HG03442 (cell line): ENCODE data around the gene PEX14.

Experiments
- ATAC-seq: cut with Tn5 transposase; IDR thresholded peaks from one replicate; pipeline ENCODE4 v1.9.1; 2021; ENCODE audit warnings: mild to moderate bottlenecking, moderate library complexity; ENCODE audit not compliant: unreplicated experiment

Gene PEX14

GRCh38 chr1:10659646-10660540 lies 185.1 kb downstream of the PEX14 start:
- no peak for ATAC-seq

DNA sequence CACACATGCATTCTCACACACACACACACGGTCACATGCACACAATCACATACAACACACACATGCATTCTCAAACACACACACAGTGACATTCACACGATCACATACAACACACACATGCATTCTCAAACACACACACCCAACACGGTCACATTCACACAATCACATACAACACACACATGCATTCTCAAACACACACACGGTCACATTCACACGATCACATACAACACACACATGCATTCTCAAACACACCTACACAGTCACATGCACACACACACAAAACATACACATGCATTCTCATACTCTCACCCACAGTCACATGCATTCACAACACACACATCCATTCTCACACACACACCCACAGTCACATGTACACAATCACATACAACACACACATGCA lies 186.7 kb downstream of the PEX14 start:
- ATAC-seq: no peak

DNA sequence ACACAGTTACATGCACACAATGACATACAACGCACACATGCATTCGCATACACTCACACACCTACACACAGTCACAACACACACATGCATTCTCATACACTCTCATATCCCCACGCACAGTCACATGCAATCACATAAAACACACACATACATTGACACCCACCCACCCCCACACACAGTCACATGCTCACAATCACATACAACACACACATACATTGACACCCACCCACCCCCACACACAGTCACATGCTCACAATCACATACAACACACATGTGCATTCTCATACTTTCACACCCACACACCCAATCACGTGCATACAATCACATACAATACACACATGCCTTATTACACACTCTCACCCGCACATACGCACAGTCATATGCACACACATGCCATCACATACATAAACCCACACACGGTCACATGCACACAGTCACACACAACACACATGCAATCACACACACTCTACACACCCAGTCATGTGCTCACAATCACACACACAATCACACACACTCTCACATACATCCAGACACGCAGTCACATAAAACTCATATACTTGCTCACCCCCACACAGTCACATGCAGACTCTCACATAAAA lies 187.4 kb downstream of the PEX14 start:
- no peak for ATAC-seq

DNA sequence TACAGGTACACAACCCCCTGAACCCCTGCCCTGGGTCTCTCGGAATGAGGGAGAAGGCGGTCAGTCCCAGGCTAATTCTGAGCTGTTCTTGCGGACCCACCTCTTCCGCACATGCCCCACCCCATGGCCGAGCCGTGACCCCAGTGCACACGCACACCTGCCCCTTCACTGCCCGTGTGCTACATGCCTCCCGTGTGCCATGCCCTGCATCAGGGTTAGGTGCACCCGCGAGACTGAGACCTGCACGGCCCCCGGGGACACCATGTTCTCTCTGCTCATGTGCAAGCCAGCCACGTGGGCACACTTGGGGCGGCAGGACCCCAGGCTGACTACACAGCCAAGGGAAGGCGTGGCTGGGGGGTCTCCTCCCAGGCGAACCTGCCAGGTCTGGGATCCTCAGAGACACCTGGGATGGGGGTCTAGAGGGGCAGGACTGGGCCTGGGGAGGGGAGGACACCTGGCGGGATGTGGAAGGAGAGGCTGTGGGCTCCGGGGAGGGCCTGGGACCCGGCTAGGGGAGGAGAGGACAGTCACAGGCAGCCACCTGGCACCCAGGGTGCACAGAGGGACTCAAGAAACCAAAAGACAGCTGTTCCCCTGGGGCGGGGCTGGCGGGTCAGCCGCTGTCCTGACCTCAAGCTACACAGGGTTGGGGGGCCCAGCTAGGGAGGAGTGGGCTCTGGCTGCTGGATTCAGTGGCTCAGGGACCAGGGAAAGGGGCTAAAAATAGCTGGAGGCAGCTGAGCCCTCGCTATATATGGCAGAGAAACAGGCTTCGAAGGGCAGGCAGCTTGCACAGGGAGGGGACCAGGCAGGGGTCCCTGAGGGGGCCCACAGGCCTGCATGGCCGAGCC lies 188.3 kb downstream of the PEX14 start:
- no peak for ATAC-seq

GRCh38 chr1:10663678-10664035 lies 188.9 kb downstream of the PEX14 start:
- no peak for ATAC-seq

DNA sequence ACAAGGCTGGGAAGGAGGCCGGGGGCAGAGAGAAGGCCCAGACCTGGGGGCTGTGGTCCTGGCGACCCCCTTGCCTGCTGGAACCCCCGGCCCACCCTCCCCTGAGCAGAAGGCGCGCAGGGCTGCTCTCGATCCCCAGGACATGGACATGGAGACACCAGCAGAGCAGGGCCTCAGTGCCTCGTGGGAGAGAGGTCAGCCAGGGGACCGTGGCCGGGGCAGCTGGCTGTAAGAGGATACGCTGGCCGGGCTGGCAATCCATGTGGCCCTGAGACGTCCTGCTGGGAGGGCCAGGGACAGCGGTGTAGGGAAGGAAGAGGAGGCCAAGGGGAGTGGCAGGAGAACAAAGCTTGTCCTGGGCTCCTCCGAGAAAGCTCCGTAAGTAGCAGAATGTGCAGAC lies 189.5 kb downstream of the PEX14 start:
- no peak for ATAC-seq

DNA sequence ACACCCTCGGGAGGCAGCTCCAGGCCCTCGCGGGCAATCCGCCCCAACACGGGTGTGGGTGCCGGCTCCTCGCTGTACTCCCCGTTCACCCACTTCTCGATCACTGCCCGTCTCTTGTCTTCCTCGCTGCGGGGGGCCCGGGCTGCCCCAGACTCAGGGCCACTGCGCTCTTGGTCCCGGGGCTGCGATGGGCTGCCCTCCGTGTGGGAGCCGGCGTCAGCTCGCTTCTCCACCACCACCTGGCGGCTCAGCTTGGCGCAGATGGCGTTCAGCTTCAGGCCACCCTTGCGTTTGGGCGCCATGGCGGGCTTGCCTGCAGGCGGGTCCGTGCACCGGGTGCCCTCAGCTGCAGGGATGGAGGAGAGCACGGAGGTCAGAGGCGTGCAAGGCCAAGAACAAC lies 190.5 kb downstream of the PEX14 start:
- ATAC-seq: no peak

DNA sequence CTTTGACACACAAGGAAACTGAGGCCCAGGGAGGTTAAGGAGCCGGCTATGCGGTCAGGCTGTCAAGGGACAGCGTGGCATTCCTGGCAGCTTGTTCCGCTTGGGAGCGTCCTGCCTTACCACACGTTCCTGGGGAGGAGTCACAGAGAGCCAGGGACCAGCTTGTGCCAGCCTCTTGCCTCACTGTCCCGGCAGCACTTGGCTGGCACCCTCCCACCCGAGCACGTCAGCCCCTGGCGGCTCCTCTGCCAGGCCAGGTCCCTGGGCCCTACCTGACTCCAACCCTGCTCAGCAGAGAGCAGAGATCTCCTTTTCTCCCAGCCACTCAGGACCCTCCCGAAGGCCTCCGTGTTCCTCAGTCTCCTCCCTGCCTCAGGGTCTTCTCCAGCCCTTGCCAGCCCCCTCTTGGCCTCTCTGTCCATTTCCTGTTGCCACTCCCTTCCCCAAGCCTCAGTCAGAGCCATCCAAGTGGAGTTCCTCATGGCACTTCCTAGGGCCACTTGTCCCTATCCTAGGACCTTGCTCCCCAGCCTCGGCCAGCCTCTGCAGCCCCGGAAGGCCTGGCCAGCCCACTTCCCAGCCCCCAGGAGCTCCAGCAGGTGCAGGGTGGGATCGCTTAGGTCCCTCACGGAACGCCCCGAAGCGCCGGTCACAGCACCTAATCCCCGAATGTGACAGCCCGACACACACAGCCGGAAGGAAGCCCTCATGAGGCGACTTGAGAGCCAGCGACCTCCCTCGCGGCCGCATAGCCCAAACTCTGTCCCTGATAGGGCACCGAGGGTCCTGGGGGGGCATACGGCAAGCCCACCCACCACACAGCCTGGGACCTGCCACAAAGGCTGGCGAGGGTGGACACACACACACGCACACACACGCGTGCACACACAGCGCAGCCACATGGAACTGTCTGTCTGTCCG lies 191.4 kb downstream of the PEX14 start:
- no peak for ATAC-seq

GRCh38 chr1:10667861-10668761 lies 193.4 kb downstream of the PEX14 start:
- ATAC-seq: no peak

DNA sequence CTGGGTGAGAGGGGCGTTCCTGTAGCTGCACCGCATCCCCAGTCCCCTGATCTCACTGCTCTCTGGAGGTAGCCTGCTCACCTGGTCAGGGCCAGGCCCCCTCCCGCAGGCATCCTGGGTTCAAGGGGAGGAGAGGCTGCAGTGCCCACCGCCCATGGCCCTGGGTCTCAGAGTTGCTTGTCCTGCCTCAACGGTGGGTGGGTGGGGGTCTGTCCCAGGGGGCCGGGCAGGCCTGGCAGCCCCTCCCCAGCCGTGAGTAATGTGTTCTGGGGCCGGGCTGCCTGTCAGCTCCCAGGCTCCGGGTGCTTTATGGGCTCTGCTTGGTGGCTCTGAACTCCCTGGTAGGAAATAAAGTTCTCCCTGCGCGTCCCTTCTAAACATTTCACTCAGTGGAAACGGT lies 194.8 kb downstream of the PEX14 start:
- ATAC-seq: no peak

DNA sequence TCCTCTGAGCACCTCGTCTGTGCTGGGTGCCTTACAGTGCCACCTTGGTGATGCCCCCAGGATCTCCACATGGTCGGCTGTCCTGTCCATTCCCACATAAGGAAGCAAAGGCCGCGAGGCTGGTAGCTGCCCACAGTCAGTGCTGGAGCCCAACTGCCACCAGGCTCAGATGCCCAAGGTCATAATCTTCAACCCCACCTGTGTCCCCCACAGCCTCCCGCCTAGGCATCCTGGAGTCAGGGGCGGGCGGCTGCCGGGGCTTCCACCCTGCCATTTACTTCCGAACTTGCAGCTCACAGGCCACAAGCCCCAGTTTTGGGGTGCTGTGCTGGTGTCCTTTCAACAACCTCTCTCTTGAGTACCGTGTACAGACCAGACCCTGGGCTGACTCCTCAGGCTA lies 195.4 kb downstream of the PEX14 start:
- ATAC-seq: no peak

DNA sequence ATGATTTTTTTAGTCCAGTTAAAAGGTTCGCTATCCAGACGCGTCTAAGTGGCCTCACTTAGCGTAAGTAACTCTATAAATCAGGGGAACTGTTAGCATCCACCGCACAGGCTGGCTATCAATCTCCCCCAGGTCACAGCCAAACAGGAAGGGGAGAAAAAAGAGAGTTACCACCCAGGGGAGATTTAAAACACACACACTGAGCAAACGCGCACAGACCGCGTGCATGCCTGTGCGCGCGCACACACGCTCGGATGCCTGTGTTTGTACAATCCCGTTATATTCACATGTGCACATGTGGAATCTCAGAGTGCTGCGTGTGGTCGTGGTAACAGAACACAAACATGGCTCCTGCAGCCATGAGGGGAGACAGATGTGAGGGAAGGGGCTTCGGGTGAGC lies 196.3 kb downstream of the PEX14 start:
- ATAC-seq: no peak

GRCh38 chr1:10671622-10672342 lies 197.0 kb downstream of the PEX14 start:
- ATAC-seq: no peak

GRCh38 chr1:10672343-10673050 lies 197.7 kb downstream of the PEX14 start:
- no peak for ATAC-seq

GRCh38 chr1:10673109-10673711 lies 198.5 kb downstream of the PEX14 start:
- ATAC-seq: no peak

GRCh38 chr1:10674222-10674621 lies 199.5 kb downstream of the PEX14 start:
- no peak for ATAC-seq

DNA sequence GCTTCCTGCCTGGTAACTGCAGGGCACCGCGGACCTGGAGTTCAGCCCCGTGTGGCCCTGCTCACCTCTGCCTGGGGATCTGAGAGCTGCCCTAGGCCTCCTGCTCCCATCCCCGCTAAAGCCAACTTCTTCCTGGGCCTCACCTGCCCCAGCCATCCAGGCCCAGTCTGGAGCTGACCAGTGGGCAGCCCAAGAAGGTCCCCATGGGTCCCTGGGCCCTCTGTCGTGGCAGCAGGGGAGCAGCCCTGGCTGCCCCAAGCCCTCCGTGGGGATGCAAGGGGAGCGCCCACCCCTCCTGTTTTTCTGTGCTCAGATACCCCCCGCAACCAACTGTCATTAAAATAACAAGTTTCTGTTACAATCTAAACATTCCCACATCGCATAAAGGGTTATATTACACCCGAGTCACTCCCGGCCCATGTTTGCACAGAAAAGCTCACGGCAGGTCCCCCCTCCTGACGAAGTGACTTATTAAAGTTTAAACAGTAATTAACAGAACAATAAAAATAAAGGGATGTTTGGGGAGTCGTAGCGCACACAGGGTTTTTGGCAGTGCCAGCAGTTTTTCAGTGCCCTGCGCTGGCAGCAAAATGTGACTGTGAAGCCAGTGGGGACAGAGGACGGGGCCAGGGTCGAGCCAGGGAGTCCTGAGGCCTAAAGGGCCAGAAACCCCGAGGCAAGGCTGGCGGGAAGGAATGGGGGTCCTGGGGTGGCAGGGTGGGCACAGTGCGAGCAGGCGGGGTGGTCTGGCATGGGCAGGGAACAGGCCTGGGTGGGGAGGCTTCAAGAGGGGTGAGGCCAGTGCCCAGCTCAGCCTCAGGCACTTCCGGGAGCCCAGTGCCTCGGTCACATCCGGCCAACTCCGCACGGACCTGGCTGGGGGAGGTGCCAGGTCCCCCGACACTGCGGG lies 200.2 kb downstream of the PEX14 start:
- ATAC-seq: no peak
